Fibroblast of skin of left quadriceps (primary cell): ENCODE results near the gene ADD1.
"Not testable (repeated sequence)": the region's sequence is repeated elsewhere in the genome, so short reads cannot be mapped to it uniquely, and the experiment has no call there.

Experiments
- DNase-seq, 2 experiments: peaks; one replicate each; pipeline ENCODE4 v3.0.0-alpha.2; 2013; ENCODE audit warnings: low read depth in 2 of 2

Gene ADD1

GRCh38 chr4:2944586-2945526 lies 101.2 kb downstream of the ADD1 start:
- DNase-seq = no peak

DNA sequence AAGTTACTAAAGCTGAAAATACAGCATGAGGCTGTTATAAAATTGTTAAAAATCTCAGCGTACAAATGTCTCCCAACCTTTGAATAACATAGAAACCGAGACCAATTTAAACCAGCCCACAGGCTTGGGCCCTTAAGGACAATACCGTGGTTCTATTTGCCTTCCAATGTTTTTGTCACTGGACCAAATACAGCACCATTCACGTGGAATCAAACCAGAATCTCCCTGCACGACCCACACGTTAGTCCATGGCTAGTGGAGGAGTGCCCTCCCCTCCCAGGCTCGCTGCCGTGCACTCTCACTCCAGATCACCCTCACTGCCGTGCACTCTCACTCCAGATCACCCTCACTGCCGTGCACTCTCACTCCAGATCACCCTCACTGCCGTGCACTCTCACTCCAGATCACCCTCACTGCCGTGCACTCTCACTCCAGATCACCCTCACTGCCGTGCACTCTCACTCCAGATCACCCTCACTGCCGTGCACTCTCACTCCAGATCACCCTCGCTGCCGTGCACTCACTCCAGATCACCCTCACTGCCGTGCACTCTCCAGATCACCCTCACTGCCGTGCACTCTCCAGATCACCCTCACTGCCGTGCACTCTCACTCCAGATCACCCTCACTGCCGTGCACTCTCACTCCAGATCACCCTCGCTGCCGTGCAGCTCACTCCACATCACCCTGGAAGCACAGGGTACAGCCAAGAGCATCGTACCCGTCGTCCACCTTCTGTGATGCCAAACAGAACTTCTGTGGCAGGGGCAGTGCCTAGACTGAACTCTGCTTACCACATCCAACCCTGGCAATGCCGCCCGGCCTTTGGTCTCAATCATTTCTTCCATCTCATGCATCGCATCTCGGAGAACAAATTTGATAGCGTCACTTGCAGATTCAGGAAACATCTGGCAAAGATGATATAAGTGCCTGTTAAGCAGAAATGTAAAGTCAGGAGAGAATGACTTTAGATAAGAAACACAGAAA lies 102.3 kb downstream of the ADD1 start:
- DNase-seq = not testable (repeated sequence)

GRCh38 chr4:2946812-2947600 lies 103.4 kb downstream of the ADD1 start:
- no peak for DNase-seq

DNA sequence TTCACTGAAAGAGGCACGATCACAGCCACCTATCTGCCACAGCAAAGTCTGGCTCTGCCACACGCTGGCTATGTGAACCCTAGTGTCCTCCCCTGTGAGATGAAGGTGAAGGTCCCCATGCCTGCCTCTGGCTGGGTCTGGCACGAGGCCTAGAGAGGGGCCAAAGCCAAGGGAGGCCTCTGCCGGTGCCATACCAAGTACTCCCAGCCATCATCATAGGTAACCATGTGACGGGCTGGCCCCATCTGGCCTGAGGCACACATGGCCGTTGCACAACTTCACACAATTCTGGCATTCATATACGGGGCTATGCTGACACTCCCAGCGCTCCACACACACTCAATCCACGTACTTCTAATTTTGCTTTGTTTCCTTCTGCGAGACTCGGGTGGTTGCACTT lies 104.3 kb downstream of the ADD1 start:
- DNase-seq = no peak

DNA sequence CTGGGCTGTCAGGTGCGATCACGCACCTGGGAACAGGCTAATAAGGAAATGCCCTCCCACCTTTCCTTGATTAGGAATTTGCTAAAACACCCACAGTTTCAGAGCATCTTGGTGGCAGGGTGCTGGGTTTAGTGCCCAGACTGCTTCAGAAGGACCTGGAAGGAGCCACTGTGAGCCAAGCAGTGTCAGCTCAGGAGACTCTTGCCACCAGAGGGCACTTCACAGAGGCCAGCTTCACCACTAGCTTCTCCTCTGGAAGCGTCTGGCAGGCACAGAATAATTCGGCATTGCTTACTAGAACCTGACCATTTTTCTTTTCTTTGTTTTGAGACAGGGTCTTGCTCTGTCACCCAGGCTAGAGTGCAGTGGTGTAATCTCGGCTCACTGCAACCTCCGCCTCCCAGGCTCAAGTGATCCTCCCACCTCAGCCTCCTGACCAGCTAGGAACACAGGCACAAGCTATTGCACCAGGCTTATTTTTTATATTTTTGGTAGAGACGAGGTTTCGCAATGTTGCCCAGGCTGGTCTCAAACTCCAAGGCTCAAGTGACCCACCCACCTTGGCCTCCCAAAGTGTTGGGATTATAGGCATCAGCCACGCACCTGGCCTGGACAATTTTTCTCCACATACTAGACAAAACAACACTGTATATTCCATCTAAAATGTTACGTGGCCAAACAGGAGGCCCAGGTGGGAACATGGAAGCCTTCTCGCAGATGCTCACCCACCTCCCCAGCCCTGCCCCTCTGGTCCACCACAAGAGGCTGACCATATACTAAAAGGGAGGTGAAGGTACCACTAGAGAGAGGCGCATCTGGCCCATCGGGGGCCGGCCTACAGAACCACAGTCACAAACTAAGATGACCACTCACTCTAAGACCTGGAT lies 105.5 kb downstream of the ADD1 start:
- DNase-seq = no peak

GRCh38 chr4:2949782-2950125 lies 106.1 kb downstream of the ADD1 start:
- DNase-seq = no peak

GRCh38 chr4:2950221-2950989 lies 106.8 kb downstream of the ADD1 start:
- no peak for DNase-seq

DNA sequence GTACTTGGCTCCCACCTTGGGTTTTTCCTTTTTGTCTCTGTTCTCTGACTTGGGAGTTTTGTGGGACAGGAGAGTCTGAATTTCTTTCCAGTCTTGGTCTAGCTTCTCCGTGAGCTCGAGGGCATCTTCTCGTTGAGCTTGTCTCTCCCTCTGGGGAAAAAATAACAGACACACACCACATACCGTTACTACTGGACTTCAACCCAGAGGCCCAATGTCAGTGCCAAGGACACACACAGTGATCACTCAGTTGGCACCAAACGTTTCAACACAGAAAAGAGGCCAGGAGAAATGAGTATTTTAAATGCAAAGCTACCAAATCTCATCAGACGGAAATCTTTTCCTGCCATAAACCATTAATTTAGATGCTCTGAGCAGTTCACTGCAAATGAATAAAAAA lies 109.9 kb downstream of the ADD1 start:
- no peak for DNase-seq

DNA sequence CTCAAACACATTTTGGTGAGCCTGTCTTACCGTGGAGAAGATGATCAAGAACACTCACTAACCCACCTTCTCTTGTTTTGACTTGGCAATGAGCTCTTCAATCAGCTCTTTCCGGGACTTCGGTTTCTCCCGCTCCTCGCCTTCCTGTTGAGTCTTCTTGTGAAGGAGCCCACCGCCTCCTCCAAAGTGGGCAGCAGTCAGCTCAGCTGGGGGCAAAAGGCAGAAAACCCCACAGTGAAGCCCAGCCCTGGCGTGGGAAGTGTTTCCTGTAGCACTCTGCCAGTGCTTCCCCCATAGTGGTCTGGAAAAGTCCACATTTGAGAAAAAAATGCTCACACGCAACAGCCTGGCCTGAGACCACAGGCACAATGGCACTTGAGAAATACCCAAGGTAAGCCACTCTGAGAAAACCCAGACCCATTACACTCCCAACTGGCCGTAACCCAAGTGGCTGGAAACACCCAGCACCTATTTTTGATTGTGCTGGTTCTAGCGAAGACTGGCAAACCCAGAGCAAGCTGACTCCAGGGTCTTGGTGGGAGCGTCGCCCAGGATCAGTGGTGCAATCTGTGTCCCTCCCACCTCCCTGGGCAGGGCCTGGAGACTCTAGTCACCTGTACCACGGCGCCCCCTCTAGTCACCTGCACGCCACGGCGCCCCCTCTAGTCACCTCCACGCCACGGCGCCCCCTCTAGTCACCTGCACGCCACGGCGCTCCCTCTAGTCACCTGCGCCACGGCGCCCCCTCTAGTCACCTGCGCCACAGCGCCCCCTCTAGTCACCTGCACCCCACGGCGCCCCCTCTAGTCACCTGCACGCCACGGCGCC lies 110.9 kb downstream of the ADD1 start:
- DNase-seq = no peak

GRCh38 chr4:2955186-2956044 lies 111.8 kb downstream of the ADD1 start:
- not testable (repeated sequence) for DNase-seq

DNA sequence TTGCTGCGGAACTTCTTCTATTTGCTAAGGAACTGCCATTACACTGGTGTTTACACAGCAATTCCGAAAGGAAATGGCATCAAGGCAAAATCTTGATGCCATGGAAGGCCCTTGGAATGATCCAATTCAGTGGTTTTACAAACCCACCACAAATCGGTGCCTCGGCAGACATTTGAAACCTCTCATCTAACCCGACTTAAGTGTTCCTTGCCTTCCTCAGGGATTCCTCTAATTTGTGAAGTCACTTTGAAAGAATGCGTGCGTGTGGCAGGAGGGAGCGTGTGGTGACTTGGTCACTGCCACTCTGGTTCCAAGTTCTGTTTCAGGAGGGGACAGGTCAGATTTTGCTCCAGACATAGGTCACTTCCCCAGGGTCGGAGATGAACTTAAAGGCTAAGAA lies 114.8 kb downstream of the ADD1 start:
- DNase-seq = no peak

- DNase-seq = not testable (repeated sequence)
Observed at GRCh38 chr4:2960450-2960849, 116.8 kb downstream of the ADD1 start.

GRCh38 chr4:2961421-2961810 lies 117.8 kb downstream of the ADD1 start:
- no peak for DNase-seq

DNA sequence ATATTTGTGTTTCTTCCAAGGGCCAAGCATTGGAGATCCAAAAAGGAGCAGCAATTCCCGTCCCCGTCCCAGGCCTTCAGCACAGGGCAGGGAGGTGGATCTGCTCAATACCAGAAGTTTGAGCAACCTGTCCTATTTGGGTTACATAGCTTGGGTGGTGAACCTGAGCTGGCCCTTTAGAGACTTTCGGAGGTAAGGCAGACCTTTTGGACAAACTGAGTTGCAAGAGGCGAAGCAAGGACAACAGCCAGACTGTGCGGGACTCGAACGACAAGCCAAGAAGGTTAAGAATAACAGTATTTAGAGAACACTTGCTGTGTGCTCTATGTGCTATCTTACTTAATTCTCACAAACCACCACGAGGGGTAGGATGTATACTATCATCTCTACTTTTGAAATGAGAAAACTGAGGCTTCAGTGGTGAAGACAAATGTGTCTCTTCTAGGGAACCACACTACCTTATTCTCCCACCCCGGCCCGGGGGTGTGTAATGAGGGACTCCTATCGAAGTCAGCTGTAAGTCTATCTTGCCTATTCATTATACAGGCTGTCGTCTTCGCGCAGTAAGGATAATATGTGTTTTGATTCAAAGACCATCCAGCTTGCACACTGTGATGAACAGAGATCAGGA lies 118.3 kb downstream of the ADD1 start:
- no peak for DNase-seq

- DNase-seq = no peak
Observed at GRCh38 chr4:2962614-2963174, 119.0 kb downstream of the ADD1 start.

DNA sequence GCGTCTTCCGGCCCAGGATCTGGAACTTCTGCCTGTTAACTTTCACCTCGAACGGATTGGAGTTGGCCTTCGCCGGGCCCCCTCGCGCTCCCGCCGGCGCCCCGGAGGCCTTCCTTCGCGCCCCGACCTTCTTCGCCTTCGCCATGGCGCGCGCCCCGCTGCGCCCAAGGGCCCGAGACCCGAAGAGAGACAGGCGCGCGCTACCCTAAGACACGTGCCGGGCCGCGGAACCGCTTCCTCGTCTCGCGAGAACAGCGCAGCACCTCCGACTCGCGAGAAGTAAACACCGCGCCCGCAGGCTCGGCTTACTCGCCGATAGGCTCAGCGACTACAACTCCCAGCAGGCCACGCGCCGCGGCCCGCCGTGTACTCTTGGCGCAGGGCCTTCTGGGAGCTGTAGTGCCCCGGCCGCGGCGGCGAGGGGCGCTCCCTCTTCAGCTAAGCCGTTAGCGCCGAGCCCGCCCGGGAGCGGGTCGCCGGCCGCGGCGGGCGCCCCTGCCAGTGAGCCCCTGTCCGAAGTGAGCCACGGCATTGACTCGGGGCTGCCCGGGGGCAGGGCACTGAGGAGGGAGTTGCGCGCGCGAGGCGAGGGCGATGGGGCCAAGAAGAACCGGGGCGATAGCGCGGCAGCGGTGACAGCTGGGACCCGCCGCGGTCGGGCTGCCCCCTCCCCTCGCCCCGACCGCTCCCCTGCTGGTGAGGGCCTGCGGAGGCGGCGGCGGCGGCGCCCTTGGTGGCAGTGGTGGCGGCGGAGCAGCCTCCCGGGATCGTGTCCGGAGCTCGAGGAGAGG lies 119.7 kb downstream of the ADD1 start, which contains the start of the genes GRK4 and NOP14:
TSS of gene GRK4 (plus strand) at position 397 of the 791 bp plus-strand sequence. CDS start 500 bp downstream, outside the sequence.
TSS of gene NOP14 (minus strand) at position 232 of the 791 bp plus-strand sequence. CDS start at position 145, 87 bp downstream.
- DNase-seq = peak; percentile 96 to 97
